KMS-11 (cell line): Measurements from ENCODE around the gene HOXA9.

Experiments used
- H2AFZ ChIP-seq: fragments of 200-600 bp; sonication (generic); 2 replicates; pipeline ENCODE4 v1.6.1; 2016; ENCODE audit warnings: antibody characterized with exemption, mixed run types, low read depth
- H3K27ac ChIP-seq: fragments of 200-600 bp; sonication (generic); 2 replicates; pipeline ENCODE4 v1.6.1; 2016; ENCODE audit warnings: mild to moderate bottlenecking, mixed run types
- H3K27me3 ChIP-seq: fragments of 200-600 bp; sonication (generic); 2 replicates; pipeline ENCODE4 v1.6.1; 2017; ENCODE audit warnings: mild to moderate bottlenecking, low read depth, mixed run types, moderate library complexity; ENCODE audit not compliant: insufficient read depth
- H3K36me3 ChIP-seq: fragments of 200-600 bp; sonication (generic); 2 replicates; pipeline ENCODE4 v1.6.1; 2017; ENCODE audit warnings: mild to moderate bottlenecking, mixed run types; ENCODE audit not compliant: insufficient read depth
- H3K4me1 ChIP-seq: fragments of 200-600 bp; sonication (generic); 2 replicates; pipeline ENCODE4 v1.6.1; 2016; ENCODE audit warnings: mild to moderate bottlenecking, low read depth, mixed run types; ENCODE audit not compliant: poor library complexity, severe bottlenecking
- H3K4me2 ChIP-seq: fragments of 200-600 bp; sonication (generic); 2 replicates; pipeline ENCODE4 v1.7.0; 2016; ENCODE audit warnings: mild to moderate bottlenecking, mixed run types
- H3K4me3 ChIP-seq: fragments of 200-600 bp; sonication (generic); IDR thresholded peaks from 2 replicates; pipeline ENCODE4 v1.6.1; 2017; ENCODE audit warnings: low read depth, low read length, mixed read lengths; ENCODE audit not compliant: insufficient read depth
- H3K79me2 ChIP-seq: fragments of 200-600 bp; sonication (generic); 2 replicates; pipeline ENCODE4 v1.6.1; 2016; ENCODE audit warnings: low read depth, mixed run types; ENCODE audit not compliant: insufficient read depth
- H3K9ac ChIP-seq: fragments of 200-600 bp; sonication (generic); 2 replicates; pipeline ENCODE4 v1.6.1; 2016; ENCODE audit warnings: mild to moderate bottlenecking, mixed run types
- H4K20me1 ChIP-seq: fragments of 200-600 bp; sonication (generic); 2 replicates; pipeline ENCODE4 v1.6.1; 2016; ENCODE audit warnings: mild to moderate bottlenecking, mixed run types; ENCODE audit not compliant: insufficient read depth
- CTCF ChIP-seq: fragments of 200-600 bp; sonication (generic); conservative IDR thresholded peaks from 2 replicates; pipeline ENCODE4 v1.6.1; 2017; ENCODE audit warnings: low read depth, mild to moderate bottlenecking, antibody characterized with exemption, low read length, moderate library complexity, mixed read lengths

Gene HOXA9

GRCh38 chr7:27147199-27148030, 17.9 kb downstream of the HOXA9 start, which contains the start of gene HOXA6:
Gene HOXA6 (minus strand): TSS chr7:27147774. CDS start chr7:27147749, 25 bp downstream.
- H3K4me2 ChIP-seq, result no peak within 1 kb of the TSS
- TF ChIP-seq CTCF, result no peak
- no peaks in the 10 kb centered on the region for H3K79me2 ChIP-seq
- H4K20me1 ChIP-seq, result no peaks in the 10 kb centered on the region
- H2AFZ ChIP-seq, result no peak within 1 kb of the TSS
- H3K4me3 ChIP-seq, result no peak within 1 kb of the TSS
- peaks cover 7% of the 10 kb centered on the region for H3K4me1 ChIP-seq
- no peak within 1 kb of the TSS for H3K9ac ChIP-seq
- no peak within 1 kb of the TSS for H3K27ac ChIP-seq
- H3K27me3 ChIP-seq, result no peaks in the 10 kb centered on the region
- no peaks in the 10 kb centered on the region for H3K36me3 ChIP-seq

- H2AFZ ChIP-seq, result no peak overlapping the region
- no peaks in the 10 kb centered on the region for H4K20me1 ChIP-seq
- H3K36me3 ChIP-seq, result no peaks in the 10 kb centered on the region
- no peak for TF ChIP-seq CTCF
- no peak overlapping the region for H3K27ac ChIP-seq
- peaks cover 7% of the 10 kb centered on the region for H3K4me1 ChIP-seq
- no peak overlapping the region for H3K4me2 ChIP-seq
- H3K4me3 ChIP-seq, result no peak overlapping the region
- H3K9ac ChIP-seq, result no peak overlapping the region
- no peaks in the 10 kb centered on the region for H3K27me3 ChIP-seq
- no peaks in the 10 kb centered on the region for H3K79me2 ChIP-seq
Observed at GRCh38 chr7:27146491-27147198, 18.7 kb downstream of the HOXA9 start.

- Histone ChIP-seq H3K4me1 (peaks cover 7% of the 10 kb centered on the region), H3K79me2 (no peaks in the 10 kb centered on the region), H3K27ac (no peak overlapping the region), H3K36me3 (no peaks in the 10 kb centered on the region), H2AFZ (no peak overlapping the region), H4K20me1 (no peaks in the 10 kb centered on the region), H3K4me3 (no peak overlapping the region), H3K4me2 (no peak overlapping the region), H3K27me3 (no peaks in the 10 kb centered on the region), H3K9ac (no peak overlapping the region)
- TF ChIP-seq CTCF, result no peak
Observed at GRCh38 chr7:27145914-27146412, 19.4 kb downstream of the HOXA9 start.

- no peak for TF ChIP-seq CTCF
- H3K79me2 ChIP-seq, result no peaks in the 10 kb centered on the region
- H2AFZ ChIP-seq, result no peak overlapping the region
- peaks cover 7% of the 10 kb centered on the region for H3K4me1 ChIP-seq
- no peak overlapping the region for H3K9ac ChIP-seq
- no peak overlapping the region for H3K4me2 ChIP-seq
- H4K20me1 ChIP-seq, result no peaks in the 10 kb centered on the region
- no peaks in the 10 kb centered on the region for H3K27me3 ChIP-seq
- H3K27ac ChIP-seq, result no peak overlapping the region
- no peak overlapping the region for H3K4me3 ChIP-seq
- no peaks in the 10 kb centered on the region for H3K36me3 ChIP-seq
Observed at GRCh38 chr7:27145165-27145913, 20.0 kb downstream of the HOXA9 start.
